Activated CD4-positive, alpha-beta T cell treated with anti-CD3 and anti-CD28 coated beads, Interleukin-2, amount 10 ng/mL, durations not matched to agents 24 days and 14 days (primary cell): ENCODE measurements around the gene BEX4. TPM values are rescaled to one million over a fixed set of nuclear protein-coding genes. Genes with fewer than 3 reads are reported as not detected.
"Not testable (repeated sequence)": the region's sequence is repeated elsewhere in the genome, so short reads cannot be mapped to it uniquely, and the experiment has no call there.

Experiments
- DNase-seq: peaks from one replicate; pipeline ENCODE4 v3.0.0; 2022
- H3K27ac Mint-ChIP-seq: one replicate; pipeline ENCODE4 v1.8.0; 2022; ENCODE audit warnings: mild to moderate bottlenecking, mixed read lengths
- H3K27me3 Mint-ChIP-seq: one replicate; pipeline ENCODE4 v1.8.0; 2022; ENCODE audit warnings: mixed read lengths
- H3K36me3 Mint-ChIP-seq: one replicate; pipeline ENCODE4 v1.8.0; 2022; ENCODE audit warnings: low read depth, mild to moderate bottlenecking, mixed read lengths
- H3K4me1 Mint-ChIP-seq: one replicate; pipeline ENCODE4 v1.8.0; 2021; ENCODE audit warnings: mixed read lengths
- H3K4me3 Mint-ChIP-seq: one replicate; pipeline ENCODE4 v1.8.0; 2022; ENCODE audit warnings: mild to moderate bottlenecking, moderate library complexity, mixed read lengths
- H3K9me3 Mint-ChIP-seq: one replicate; pipeline ENCODE4 v1.8.0; 2021; ENCODE audit warnings: mixed read lengths
- intact Hi-C: fragments of 100-400 bp; cut with micrococcal nuclease; formaldehyde crosslinking; loops from one replicate; pipeline ENCODE4 v1.15.1; 2023
- total RNA-seq: library from RNA; stranded (reverse); gene quantifications from 2 replicates; pipeline ENCODE4 v1.2.3, GENCODE V29; 2022

BEX4 gene
- total RNA-seq, result 4.2 and 5.9 TPM in 2 replicates

- Mint-ChIP-seq H3K4me3 (peak within 1 kb of the TSS; percentile 86), H3K36me3 (peaks cover 4% of the 10 kb centered on the region), H3K9me3 (no peaks in the 10 kb centered on the region)
Observed at GRCh38 chrX:103214870-103215424, at the start of gene BEX4. TSS of gene BEX4 (plus strand) at chrX:103215108. CDS start at chrX:103216154, 1,046 bp downstream.

DNA sequence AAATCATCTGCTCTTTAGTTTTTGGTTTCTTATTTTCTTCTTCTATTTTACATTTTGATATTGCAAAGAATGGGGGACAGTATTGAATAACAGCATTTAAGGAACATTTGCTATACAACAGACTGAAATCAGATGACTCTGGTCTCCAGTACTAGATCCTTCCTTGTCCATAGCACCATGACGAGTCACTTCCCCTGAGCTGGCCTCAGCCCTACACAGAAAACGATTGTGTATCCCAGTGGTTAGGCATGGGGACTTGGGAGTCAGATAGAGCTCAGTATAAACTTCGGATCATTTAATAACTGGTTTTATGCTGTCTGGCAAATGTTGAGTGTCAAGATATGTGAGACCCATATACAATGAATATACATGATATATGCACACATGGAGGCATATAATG, 44.7 kb upstream of the BEX4 start:
- intact Hi-C loops, result no loop called here
- H3K27me3 Mint-ChIP-seq, result no peaks in the 10 kb centered on the region

More at GRCh38 chrX:103214870-103215424, at the start of gene BEX4:
- Mint-ChIP-seq H3K27ac (peak within 1 kb of the TSS; percentile 85), H3K4me1 (peaks cover 5% of the 10 kb centered on the region), H3K27me3 (peaks cover 9% of the 10 kb centered on the region)
- intact Hi-C loops, result loop anchor here (2.0 to 10.0 kb wide), 2 partner anchors 40 to 100 kb away; partner anchors contain the start of genes BEX2 and TCEAL8
- peak; percentile 94 for DNase-seq

DNA sequence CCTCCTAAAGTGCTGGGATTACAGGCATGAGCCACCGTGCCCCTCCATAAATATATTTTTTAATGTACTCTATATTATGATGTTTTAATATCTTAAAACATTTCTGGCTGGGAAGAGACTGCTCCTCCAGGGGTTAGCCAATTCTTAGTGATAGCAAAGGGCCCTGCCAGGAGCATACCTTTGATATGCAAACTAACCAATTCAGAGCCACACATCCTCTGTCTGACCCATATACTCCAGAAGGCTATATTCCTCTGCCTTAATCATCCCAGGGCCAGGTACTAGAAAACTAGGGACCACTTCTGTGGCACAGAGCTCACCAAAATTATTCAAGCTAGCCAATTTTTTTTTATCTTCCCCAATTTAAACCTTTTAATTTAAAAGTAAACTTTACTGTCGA, 43.6 kb upstream of the BEX4 start:
- no peaks in the 10 kb centered on the region for H3K9me3 Mint-ChIP-seq
- intact Hi-C loops, result no loop called here
- no peak overlapping the region for H3K27ac Mint-ChIP-seq
- DNase-seq, result no peak
- no peak overlapping the region for H3K4me3 Mint-ChIP-seq
- H3K27me3 Mint-ChIP-seq, result peaks cover 3% of the 10 kb centered on the region
- H3K36me3 Mint-ChIP-seq, result no peaks in the 10 kb centered on the region
- peaks cover 3% of the 10 kb centered on the region for H3K4me1 Mint-ChIP-seq

More for the DNA sequence above, 44.7 kb upstream of the BEX4 start:
- Mint-ChIP-seq H3K36me3 (no peaks in the 10 kb centered on the region), H3K27ac (no peak overlapping the region), H3K4me3 (no peak overlapping the region), H3K4me1 (no peaks in the 10 kb centered on the region), H3K9me3 (no peaks in the 10 kb centered on the region)
- no peak for DNase-seq

GRCh38 chrX:103175256-103175655, 39.7 kb upstream of the BEX4 start:
- intact Hi-C loops, DNase-seq, H3K9me3 Mint-ChIP-seq, H3K36me3 Mint-ChIP-seq, H3K27ac Mint-ChIP-seq, H3K27me3 Mint-ChIP-seq, H3K4me3 Mint-ChIP-seq, H3K4me1 Mint-ChIP-seq: not testable (repeated sequence)

DNA sequence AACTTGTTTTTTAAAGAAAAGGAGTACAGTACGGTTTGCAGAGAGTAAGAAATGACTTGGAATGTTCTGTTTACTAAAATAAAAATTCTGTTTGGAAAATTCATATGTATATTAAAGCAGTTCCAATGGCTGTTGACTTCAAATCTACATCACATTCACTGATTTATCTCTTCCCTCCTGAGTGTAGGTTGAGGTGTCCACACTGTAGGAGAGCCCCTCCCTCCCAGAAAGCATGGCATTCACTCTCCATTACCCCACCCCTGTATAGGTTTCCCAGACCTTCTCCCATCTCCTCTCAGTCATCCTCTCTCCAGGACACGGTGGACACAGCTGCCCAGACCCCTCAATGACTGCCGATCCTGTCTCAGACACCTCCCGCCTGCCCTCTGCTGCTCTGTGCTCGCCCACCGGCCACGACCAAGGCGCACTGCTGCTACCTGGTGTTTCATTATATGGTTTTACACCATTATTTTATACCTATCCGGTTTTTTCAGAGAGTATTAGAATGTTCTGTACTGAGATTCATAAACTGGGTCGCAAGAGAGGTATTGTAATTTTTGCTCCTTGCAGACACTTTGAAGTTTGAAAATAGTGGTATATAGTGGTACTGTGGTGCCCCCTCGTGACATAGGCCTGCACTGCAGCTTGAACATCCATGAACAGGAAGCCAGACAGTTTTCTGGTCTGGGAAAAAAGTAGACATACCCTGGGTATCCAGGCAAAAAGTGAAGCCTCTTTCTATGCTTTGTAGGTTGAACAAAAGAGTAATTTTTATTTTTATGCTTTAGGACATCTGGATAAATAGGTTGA, 38.8 kb upstream of the BEX4 start:
- intact Hi-C loops, result loop anchor here (1.0 kb wide), 1 partner anchor 225 kb away; no protein-coding TSS in a partner anchor
- peaks cover 8% of the 10 kb centered on the region for H3K27me3 Mint-ChIP-seq
- no peaks in the 10 kb centered on the region for H3K36me3 Mint-ChIP-seq
- H3K9me3 Mint-ChIP-seq, result no peaks in the 10 kb centered on the region
- peak; percentile 81 for DNase-seq
- peak overlapping the region; percentile 57 for H3K4me3 Mint-ChIP-seq
- no peak overlapping the region for H3K27ac Mint-ChIP-seq
- H3K4me1 Mint-ChIP-seq, result peaks cover 3% of the 10 kb centered on the region

DNA sequence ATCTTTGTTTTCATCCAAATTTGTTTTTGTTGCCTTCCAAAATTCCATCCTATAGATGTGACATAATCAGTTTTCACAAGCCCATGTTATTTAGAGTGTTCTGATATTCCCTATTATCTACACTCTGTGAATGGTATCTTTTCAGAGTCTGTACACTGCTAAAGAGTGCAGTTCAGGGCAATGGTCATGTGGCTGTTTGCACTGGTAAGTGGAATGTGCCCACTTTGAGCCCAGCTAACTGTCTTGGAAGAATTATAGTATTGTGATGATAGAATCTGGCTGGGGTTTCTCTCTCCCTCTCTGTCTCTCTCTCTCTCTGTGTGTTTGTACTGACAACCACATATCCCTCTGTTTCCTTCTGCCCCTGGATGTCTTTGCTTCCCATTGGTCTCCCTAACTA, 37.4 kb upstream of the BEX4 start:
- no peaks in the 10 kb centered on the region for H3K36me3 Mint-ChIP-seq
- no peak for DNase-seq
- H3K9me3 Mint-ChIP-seq, result no peaks in the 10 kb centered on the region
- H3K27me3 Mint-ChIP-seq, result peaks cover 8% of the 10 kb centered on the region
- H3K27ac Mint-ChIP-seq, result no peak overlapping the region
- intact Hi-C loops, result no loop called here
- peaks cover 3% of the 10 kb centered on the region for H3K4me1 Mint-ChIP-seq
- no peak overlapping the region for H3K4me3 Mint-ChIP-seq

- Mint-ChIP-seq H3K27me3 (peaks cover 5% of the 10 kb centered on the region), H3K9me3 (no peaks in the 10 kb centered on the region), H3K4me1 (no peaks in the 10 kb centered on the region), H3K27ac (no peak overlapping the region), H3K36me3 (no peaks in the 10 kb centered on the region), H3K4me3 (no peak overlapping the region)
- no peak for DNase-seq
- intact Hi-C loops, result no loop called here
Observed at GRCh38 chrX:103183912-103184311, 31.0 kb upstream of the BEX4 start.

DNA sequence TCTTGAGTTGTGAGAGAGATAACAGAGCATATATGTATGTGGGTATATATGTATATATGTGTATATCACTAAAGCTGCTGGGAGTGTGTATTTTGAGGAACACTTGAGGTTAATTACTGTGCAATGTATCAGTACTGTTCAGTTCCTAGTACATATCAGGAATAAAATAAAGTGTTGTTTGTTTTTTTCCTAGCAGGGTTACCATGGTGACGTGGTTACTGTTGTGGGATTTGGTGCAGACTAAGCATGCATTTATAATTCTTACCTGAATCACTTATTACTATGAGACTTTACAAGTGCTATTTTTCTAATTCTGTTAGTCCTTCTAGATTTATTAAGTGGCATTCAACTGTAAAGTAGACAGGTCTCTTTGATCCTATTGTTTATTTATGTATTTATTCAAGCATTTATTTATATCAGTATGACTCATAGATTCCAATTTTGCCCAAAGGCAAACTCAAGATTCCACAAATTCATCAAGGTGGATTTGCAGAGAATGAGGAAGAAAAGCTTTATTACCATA, 26.9 kb upstream of the BEX4 start:
- Mint-ChIP-seq H3K27ac (no peak overlapping the region), H3K27me3 (peaks cover 3% of the 10 kb centered on the region), H3K4me3 (no peak overlapping the region), H3K4me1 (no peaks in the 10 kb centered on the region), H3K9me3 (no peaks in the 10 kb centered on the region), H3K36me3 (no peaks in the 10 kb centered on the region)
- intact Hi-C loops, result no loop called here
- no peak for DNase-seq

DNA sequence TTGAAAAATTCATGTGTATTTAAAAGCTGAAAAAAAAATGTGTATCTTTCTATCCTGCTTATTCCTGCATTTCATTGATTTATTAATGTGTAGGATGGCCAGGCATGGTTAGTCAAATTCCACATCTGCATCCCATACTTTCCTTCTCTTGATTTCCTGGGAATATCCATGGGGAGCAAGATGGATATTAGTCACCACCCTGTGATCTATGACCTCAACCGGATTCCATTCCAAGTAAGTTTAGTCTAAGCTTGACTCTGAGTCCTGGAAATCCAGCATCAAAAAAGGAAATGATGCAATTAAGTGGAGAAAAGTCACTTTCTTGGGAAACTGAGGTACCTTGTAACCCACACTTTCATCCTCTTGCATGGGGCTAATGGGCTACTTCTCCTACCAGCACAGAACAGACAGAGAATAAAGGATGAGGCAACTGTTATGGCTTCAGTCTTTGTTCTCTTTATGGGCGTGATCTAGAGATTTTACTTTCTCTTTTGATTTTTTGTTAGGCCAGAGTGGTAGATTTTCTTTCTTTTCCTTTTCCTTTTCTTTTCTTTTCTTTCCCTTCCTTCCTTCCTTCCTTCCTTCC, 17.1 kb upstream of the BEX4 start:
- Mint-ChIP-seq H3K9me3 (no peaks in the 10 kb centered on the region), H3K27me3 (no peaks in the 10 kb centered on the region), H3K36me3 (no peaks in the 10 kb centered on the region), H3K4me1 (peaks cover 5% of the 10 kb centered on the region), H3K27ac (no peak overlapping the region), H3K4me3 (no peak overlapping the region)
- DNase-seq, result no peak
- intact Hi-C loops, result no loop called here

GRCh38 chrX:103198668-103199067, 16.2 kb upstream of the BEX4 start:
- H3K27me3 Mint-ChIP-seq, H3K4me3 Mint-ChIP-seq, H3K9me3 Mint-ChIP-seq, H3K4me1 Mint-ChIP-seq, DNase-seq, H3K36me3 Mint-ChIP-seq, intact Hi-C loops, H3K27ac Mint-ChIP-seq: not testable (repeated sequence)

DNA sequence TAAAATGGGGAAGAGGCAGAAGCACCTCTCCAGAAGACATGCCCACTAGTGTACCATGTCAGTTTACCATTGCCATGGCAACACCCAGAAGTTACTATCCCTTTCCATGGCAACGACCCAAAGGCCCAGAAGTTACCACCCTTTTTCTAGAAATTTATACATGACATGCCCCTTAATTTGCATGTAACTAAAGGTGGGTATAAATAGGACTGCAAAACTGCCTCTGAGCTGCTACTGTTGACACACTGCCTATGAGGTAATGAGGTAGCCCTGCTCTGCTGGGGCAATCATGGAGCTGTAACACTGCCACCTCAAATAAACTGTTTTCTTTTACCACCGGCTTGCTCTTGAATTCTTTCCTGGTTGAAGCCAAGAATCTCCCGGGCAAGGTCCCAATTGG, 13.9 kb upstream of the BEX4 start:
- Mint-ChIP-seq H3K27ac (no peak overlapping the region), H3K36me3 (no peaks in the 10 kb centered on the region), H3K4me3 (no peak overlapping the region), H3K9me3 (no peaks in the 10 kb centered on the region), H3K4me1 (peaks cover 5% of the 10 kb centered on the region), H3K27me3 (no peaks in the 10 kb centered on the region)
- DNase-seq, result no peak
- intact Hi-C loops, result no loop called here

DNA sequence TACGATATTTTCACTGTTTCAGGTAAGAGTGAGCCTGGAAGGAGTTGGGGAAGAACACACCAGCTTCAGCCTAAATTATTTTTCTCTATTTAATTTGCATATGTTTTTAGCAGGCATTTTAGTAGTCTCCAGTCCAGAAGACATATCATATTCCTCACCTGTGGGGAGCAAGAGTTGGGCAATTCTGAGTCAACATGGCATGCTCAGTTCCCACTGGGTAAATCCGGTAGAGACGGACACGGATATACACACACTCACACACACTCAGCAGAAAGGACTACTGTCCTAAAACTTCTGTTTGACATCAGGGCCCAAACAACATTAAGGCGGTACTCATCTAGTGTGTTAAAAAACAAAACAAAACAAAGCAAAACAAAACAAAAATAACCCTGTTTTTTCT, 4.9 kb upstream of the BEX4 start:
- Mint-ChIP-seq H3K27me3 (peaks cover 2% of the 10 kb centered on the region), H3K4me1 (peaks cover 3% of the 10 kb centered on the region), H3K4me3 (no peak overlapping the region), H3K36me3 (no peaks in the 10 kb centered on the region), H3K27ac (no peak overlapping the region), H3K9me3 (no peaks in the 10 kb centered on the region)
- DNase-seq, result no peak
- intact Hi-C loops, result loop anchor here (10.0 kb wide), 1 partner anchor 105 kb away; the partner anchor contains the start of gene BEX2

- peak; percentile 79 for DNase-seq
- H3K4me3 Mint-ChIP-seq, result no peak overlapping the region
- peaks cover 2% of the 10 kb centered on the region for H3K27me3 Mint-ChIP-seq
- H3K9me3 Mint-ChIP-seq, result no peaks in the 10 kb centered on the region
- H3K36me3 Mint-ChIP-seq, result peaks cover 2% of the 10 kb centered on the region
- H3K4me1 Mint-ChIP-seq, result peaks cover 5% of the 10 kb centered on the region
- intact Hi-C loops, result loop anchor here (1.0 to 10.0 kb wide), 3 partner anchors 37 to 253 kb away; partner anchors contain the start of gene BEX2
- no peak overlapping the region for H3K27ac Mint-ChIP-seq
Observed at GRCh38 chrX:103211012-103211715, 3.7 kb upstream of the BEX4 start.
